ENCODE measurements around the gene DNAJC15. TPM values are rescaled to one million over a fixed set of nuclear protein-coding genes. Genes with fewer than 3 reads are reported as not detected.

Gene DNAJC15
- polyA plus RNA-seq, 3 donors: 8.3 to 31.1 (median 22.0) TPM

DNA sequence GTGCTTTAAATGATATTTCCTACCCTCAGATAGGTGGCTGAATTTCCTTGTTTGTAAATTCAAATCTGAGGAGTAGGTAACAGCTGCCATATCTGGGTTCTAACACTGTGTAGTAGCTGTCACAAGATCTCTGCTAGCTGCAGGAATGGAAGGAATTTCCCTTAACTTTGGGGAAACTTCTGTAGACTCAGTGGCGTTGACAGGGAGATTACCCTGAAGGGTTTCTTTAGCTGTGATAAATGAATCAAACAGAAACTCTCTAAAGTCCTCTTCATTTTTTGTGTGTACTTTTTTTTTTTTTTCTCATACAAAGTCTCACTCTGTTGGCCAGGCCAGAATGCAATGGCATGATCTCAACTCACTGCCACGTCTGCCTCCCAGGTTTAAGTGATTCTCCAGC lies 26.0 kb upstream of the DNAJC15 start:
- intact Hi-C loops (cut with micrococcal nuclease): loop anchor here (10.0 kb wide), 1 partner anchor 47 kb away; no protein-coding TSS in a partner anchor
- Histone ChIP-seq H3K27me3 (ENCODE audit: control insufficient read depth in 2 of 2, insufficient read depth in 2 of 2, low read length in 2 of 2) (no peaks in the 10 kb centered on the region), H4K20me1 (ENCODE audit: insufficient read depth, low read length) (no peaks in the 10 kb centered on the region), H3K36me3 (replicated peaks in 1 of 2; ENCODE audit: control insufficient read depth in 1 of 2, insufficient read depth in 2 of 2, low read length in 2 of 2) (no peaks in the 10 kb centered on the region), H3K79me2 (ENCODE audit: insufficient read depth, low read length) (no peaks in the 10 kb centered on the region), H3K4me2 (replicated peaks; ENCODE audit: extremely low read depth, low read length, poor library complexity, severe bottlenecking) (no peak overlapping the region), H3K9me3 (replicated peaks in 1 of 2; ENCODE audit: control insufficient read depth in 1 of 2, insufficient read depth in 1 of 2, low read length in 2 of 2) (no peaks in the 10 kb centered on the region), H3K9ac (ENCODE audit: insufficient read depth, low read length, poor library complexity, severe bottlenecking) (no peak overlapping the region), H2AFZ (ENCODE audit: insufficient read depth, low read depth, low read length, poor library complexity, severe bottlenecking) (no peak overlapping the region), H3K4me1 (ENCODE audit: control insufficient read depth in 1 of 2, insufficient read depth in 2 of 2, low read length in 2 of 2) (peaks cover 9 to 18% of the 10 kb centered on the region in 2 donors), H3K27ac (ENCODE audit: low read depth in 1 of 2, low read length in 2 of 2) (no peak overlapping the region), H3K4me3 (replicated peaks in 1 of 3; ENCODE audit: low read depth in 2 of 3, low read length in 3 of 3) (no peak overlapping the region)
- no peaks in the 10 kb centered on the region for H3K36me3 Mint-ChIP-seq
- no peak overlapping the region for H3K27ac Mint-ChIP-seq
- peak in 1 of 3 donors; percentile 57 for DNase-seq
- H3K4me3 Mint-ChIP-seq: no peak overlapping the region
- peaks cover 0 to 5% (median 0%) of the 10 kb centered on the region in 7 donors for H3K9me3 Mint-ChIP-seq
- peaks cover 30% of the 10 kb centered on the region for H3K4me1 Mint-ChIP-seq
- H3K27me3 Mint-ChIP-seq (ENCODE audit: low read depth in 3 of 3): peaks cover 0 to 3% (median 0%) of the 10 kb centered on the region in 3 donors
- TF ChIP-seq, protein P1, sequence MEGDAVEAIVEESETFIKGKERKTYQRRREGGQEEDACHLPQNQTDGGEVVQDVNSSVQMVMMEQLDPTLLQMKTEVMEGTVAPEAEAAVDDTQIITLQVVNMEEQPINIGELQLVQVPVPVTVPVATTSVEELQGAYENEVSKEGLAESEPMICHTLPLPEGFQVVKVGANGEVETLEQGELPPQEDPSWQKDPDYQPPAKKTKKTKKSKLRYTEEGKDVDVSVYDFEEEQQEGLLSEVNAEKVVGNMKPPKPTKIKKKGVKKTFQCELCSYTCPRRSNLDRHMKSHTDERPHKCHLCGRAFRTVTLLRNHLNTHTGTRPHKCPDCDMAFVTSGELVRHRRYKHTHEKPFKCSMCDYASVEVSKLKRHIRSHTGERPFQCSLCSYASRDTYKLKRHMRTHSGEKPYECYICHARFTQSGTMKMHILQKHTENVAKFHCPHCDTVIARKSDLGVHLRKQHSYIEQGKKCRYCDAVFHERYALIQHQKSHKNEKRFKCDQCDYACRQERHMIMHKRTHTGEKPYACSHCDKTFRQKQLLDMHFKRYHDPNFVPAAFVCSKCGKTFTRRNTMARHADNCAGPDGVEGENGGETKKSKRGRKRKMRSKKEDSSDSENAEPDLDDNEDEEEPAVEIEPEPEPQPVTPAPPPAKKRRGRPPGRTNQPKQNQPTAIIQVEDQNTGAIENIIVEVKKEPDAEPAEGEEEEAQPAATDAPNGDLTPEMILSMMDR (IDR thresholded peaks at IDR 0.05): no peak
- 100% methylated on average over 1 of the region's 2 CpGs for WGBS (ENCODE audit: insufficient coverage)

DNA sequence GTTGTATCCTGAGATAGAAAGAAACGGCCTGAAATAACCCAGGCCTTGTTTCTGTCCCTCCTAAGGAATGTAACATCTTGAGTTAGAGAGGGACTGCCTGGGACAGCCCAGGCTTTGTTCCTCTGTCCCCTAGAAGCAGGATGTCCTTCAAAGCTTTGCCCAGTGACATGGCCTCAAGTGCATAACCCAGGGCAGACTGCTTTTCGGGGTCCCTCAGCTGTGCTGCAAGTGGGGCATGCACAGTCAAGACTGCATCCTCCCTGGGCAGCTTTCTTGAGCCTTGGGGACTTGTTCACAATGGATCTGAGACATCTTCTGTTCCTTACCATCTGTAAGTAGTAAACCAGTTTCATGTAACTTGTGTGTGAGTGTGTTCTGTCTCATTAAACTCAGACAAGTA lies 23.9 kb upstream of the DNAJC15 start:
- Mint-ChIP-seq H3K27me3 (ENCODE audit: low read depth in 3 of 3) (peaks cover 0 to 2% (median 1%) of the 10 kb centered on the region in 3 donors), H3K4me1 (peaks cover 20% of the 10 kb centered on the region), H3K9me3 (peaks cover 0 to 8% (median 0%) of the 10 kb centered on the region in 7 donors), H3K4me3 (no peak overlapping the region), H3K27ac (no peak overlapping the region), H3K36me3 (no peaks in the 10 kb centered on the region)
- Histone ChIP-seq H3K4me3 (replicated peaks in 1 of 3; ENCODE audit: low read depth in 2 of 3, low read length in 3 of 3) (no peak overlapping the region), H2AFZ (ENCODE audit: insufficient read depth, low read depth, low read length, poor library complexity, severe bottlenecking) (no peak overlapping the region), H3K27ac (ENCODE audit: low read depth in 1 of 2, low read length in 2 of 2) (no peak overlapping the region), H3K36me3 (replicated peaks in 1 of 2; ENCODE audit: control insufficient read depth in 1 of 2, insufficient read depth in 2 of 2, low read length in 2 of 2) (no peaks in the 10 kb centered on the region), H3K4me1 (ENCODE audit: control insufficient read depth in 1 of 2, insufficient read depth in 2 of 2, low read length in 2 of 2) (peaks cover 2 to 12% of the 10 kb centered on the region in 2 donors), H3K4me2 (replicated peaks; ENCODE audit: extremely low read depth, low read length, poor library complexity, severe bottlenecking) (no peak overlapping the region), H4K20me1 (ENCODE audit: insufficient read depth, low read length) (no peaks in the 10 kb centered on the region), H3K9ac (ENCODE audit: insufficient read depth, low read length, poor library complexity, severe bottlenecking) (no peak overlapping the region), H3K27me3 (ENCODE audit: control insufficient read depth in 2 of 2, insufficient read depth in 2 of 2, low read length in 2 of 2) (no peaks in the 10 kb centered on the region), H3K9me3 (replicated peaks in 1 of 2; ENCODE audit: control insufficient read depth in 1 of 2, insufficient read depth in 1 of 2, low read length in 2 of 2) (no peaks in the 10 kb centered on the region), H3K79me2 (ENCODE audit: insufficient read depth, low read length) (no peaks in the 10 kb centered on the region)
- WGBS (ENCODE audit: insufficient coverage): 90% methylated on average over 2 of the region's 2 CpGs
- TF ChIP-seq, protein P1 (IDR thresholded peaks at IDR 0.05): no peak
- intact Hi-C loops (cut with micrococcal nuclease): loop anchor here (10.0 kb wide), 1 partner anchor 45 kb away; no protein-coding TSS in a partner anchor
- DNase-seq: no peak
